IMR-90 (cell line): Measurements from ENCODE around the gene WIPI1. TPM values are rescaled to one million over a fixed set of nuclear protein-coding genes. Genes with fewer than 3 reads are reported as not detected.
A peak's percentile ranks its signal among the peaks of the same experiment; 100 is the strongest.

ENCODE experiments used
- ATAC-seq: fragments of 200-7000 bp; cut with Tn5 transposase; 2 replicates; pipeline ENCODE4 v1.9.1; 2020; ENCODE audit warnings: low read depth, mild to moderate bottlenecking, moderate library complexity
- BruUV-seq: library from RNA; stranded (reverse); fragments of 400-500 nt; replicated peaks from 2 replicates; lab custom pipeline; 2021; lab: Mats Ljungman, UMichigan
- CTCF ChIA-PET: fragments of 300-600 bp; formaldehyde crosslinking; extraction: SDS; loops from one replicate; lab custom pipeline; 2021; ENCODE audit warnings: antibody characterized with exemption; lab: Yijun Ruan, JAX
- POLR2A ChIA-PET: fragments of 300-600 bp; sonication (Branson Sonifier 250); formaldehyde crosslinking; loops from one replicate; lab custom pipeline; 2022; ENCODE audit warnings: antibody characterized with exemption; ENCODE audit not compliant: unreplicated experiment; lab: Charles Lee
- DNase-seq: peaks from one replicate; pipeline ENCODE4 v3.0.0; 2013
- H2AFZ ChIP-seq: replicated peaks from 2 replicates; pipeline ENCODE3; 2013; ENCODE audit warnings: low read length, mild to moderate bottlenecking; ENCODE audit not compliant: poor library complexity
- H2AK5ac ChIP-seq: 2 replicates; pipeline ENCODE4 v1.6.1; 2013; ENCODE audit warnings: low read depth, low read length, inconsistent platforms
- H2AK9ac ChIP-seq: replicated peaks from 2 replicates; pipeline ENCODE3; 2013; ENCODE audit warnings: mild to moderate bottlenecking, low read depth, low read length, moderate library complexity; ENCODE audit not compliant: poor library complexity
- H2BK120ac ChIP-seq: 2 replicates; pipeline ENCODE4 v1.6.1; 2013; ENCODE audit warnings: low read depth, low read length, inconsistent platforms
- H2BK15ac ChIP-seq: 3 replicates; pipeline ENCODE4 v1.6.1; 2013; ENCODE audit warnings: low read depth, low read length, inconsistent platforms
- H2BK20ac ChIP-seq: 2 replicates; pipeline ENCODE4 v1.6.1; 2013; ENCODE audit warnings: low read depth, mild to moderate bottlenecking, inconsistent platforms, low read length, moderate library complexity
- H2BK5ac ChIP-seq: 2 replicates; pipeline ENCODE4 v1.6.1; 2013; ENCODE audit warnings: mild to moderate bottlenecking, low read depth, low read length, inconsistent platforms; ENCODE audit not compliant: poor library complexity, severe bottlenecking
- H3K14ac ChIP-seq: replicated peaks from 2 replicates; pipeline ENCODE4 v1.6.1; 2013; ENCODE audit warnings: low read depth, low read length, inconsistent platforms
- H3K18ac ChIP-seq: 2 replicates; pipeline ENCODE4 v1.6.1; 2013; ENCODE audit warnings: low read depth, low read length, control low read depth
- H3K23ac ChIP-seq: 2 replicates; pipeline ENCODE4 v1.6.1; 2013; ENCODE audit warnings: low read depth, low read length, inconsistent platforms
- H3K27ac ChIP-seq: 2 replicates; pipeline ENCODE4 v1.5.1; 2013; ENCODE audit warnings: mild to moderate bottlenecking, control low read depth, low read length; ENCODE audit not compliant: insufficient read depth
- H3K27me3 ChIP-seq: 2 replicates; pipeline ENCODE4 v1.6.1; 2013; ENCODE audit warnings: low read length; ENCODE audit not compliant: control insufficient read depth, insufficient read depth
- H3K36me3 ChIP-seq: 2 replicates; pipeline ENCODE4 v1.6.1; 2013; ENCODE audit warnings: low read length, mixed read lengths; ENCODE audit not compliant: control insufficient read depth, insufficient read depth
- H3K4ac ChIP-seq: 2 replicates; pipeline ENCODE4 v1.6.1; 2013; ENCODE audit warnings: low read depth, low read length, inconsistent platforms
- H3K4me1 ChIP-seq: 2 replicates; pipeline ENCODE4 v1.6.1; 2013; ENCODE audit warnings: low read length, mixed read lengths; ENCODE audit not compliant: control insufficient read depth, insufficient read depth
- H3K4me2 ChIP-seq: 2 replicates; pipeline ENCODE4 v1.6.1; 2013; ENCODE audit warnings: low read depth, mild to moderate bottlenecking, control low read depth, low read length, moderate library complexity
- H3K4me3 ChIP-seq: 2 replicates; pipeline ENCODE4 v1.5.1; 2013; ENCODE audit warnings: low read depth, mild to moderate bottlenecking, control low read depth, low read length, moderate library complexity; ENCODE audit not compliant: insufficient read depth
- H3K56ac ChIP-seq: 2 replicates; pipeline ENCODE4 v1.6.1; 2013; ENCODE audit warnings: low read length, inconsistent platforms; ENCODE audit not compliant: insufficient read depth; ENCODE audit errors: extremely low read depth
- H3K79me1 ChIP-seq, 2 experiments: 2 replicates each; pipeline ENCODE4 v1.6.1; 2013; ENCODE audit warnings: low read length in 2 of 2, inconsistent platforms in 1 of 2, low read depth in 1 of 2
- H3K9ac ChIP-seq: 2 replicates; pipeline ENCODE4 v1.6.1; 2013; ENCODE audit warnings: low read depth, low read length, control low read depth
- H3K9me1 ChIP-seq: 2 replicates; pipeline ENCODE4 v1.6.1; 2013; ENCODE audit warnings: low read length, inconsistent platforms; ENCODE audit not compliant: insufficient read depth
- H3K9me3 ChIP-seq: 2 replicates; pipeline ENCODE4 v1.6.1; 2013; ENCODE audit warnings: low read length; ENCODE audit not compliant: control insufficient read depth, insufficient read depth
- H4K20me1 ChIP-seq: 2 replicates; pipeline ENCODE4 v1.6.1; 2013; ENCODE audit warnings: low read length, inconsistent platforms; ENCODE audit not compliant: insufficient read depth
- H4K5ac ChIP-seq: 2 replicates; pipeline ENCODE4 v1.6.1; 2013; ENCODE audit warnings: mild to moderate bottlenecking, low read depth, low read length, control low read depth
- H4K8ac ChIP-seq, 2 experiments: 2 replicates each; pipeline ENCODE4 v1.6.1; 2013; ENCODE audit warnings: low read depth in 2 of 2, low read length in 2 of 2, control low read depth in 1 of 2, inconsistent platforms in 1 of 2
- H4K91ac ChIP-seq: 2 replicates; pipeline ENCODE4 v1.6.1; 2013; ENCODE audit warnings: low read depth, low read length, inconsistent platforms; ENCODE audit not compliant: insufficient read depth
- BHLHE40 ChIP-seq: fragments of 150-350 bp; IDR thresholded peaks from 2 replicates; pipeline ENCODE4 v1.6.1; 2016; ENCODE audit warnings: mild to moderate bottlenecking, low read depth, low read length
- CEBPB ChIP-seq: IDR thresholded peaks from 2 replicates; pipeline ENCODE4 v1.6.1; 2012; ENCODE audit warnings: low read depth, low read length, improper control_type of control experiment
- CTCF ChIP-seq: conservative IDR thresholded peaks from 2 replicates; pipeline ENCODE4 v1.5.1; 2012; ENCODE audit warnings: mild to moderate bottlenecking, low read depth, low read length, improper control_type of control experiment
- ELK1 ChIP-seq: fragments of 150-350 bp; IDR thresholded peaks from 2 replicates; pipeline ENCODE4 v1.6.1; 2016; ENCODE audit warnings: low read depth, mild to moderate bottlenecking, low read length, moderate library complexity, borderline replicate concordance
- FOS ChIP-seq: fragments of 150-350 bp; IDR thresholded peaks from 2 replicates; pipeline ENCODE4 v1.6.1; 2016; ENCODE audit warnings: low read depth, low read length
- MAFK ChIP-seq: IDR thresholded peaks from 2 replicates; pipeline ENCODE4 v1.6.1; 2012; ENCODE audit warnings: low read depth, low read length, improper control_type of control experiment
- MXI1 ChIP-seq: IDR thresholded peaks from 2 replicates; pipeline ENCODE4 v1.6.1; 2012; ENCODE audit warnings: low read depth, mild to moderate bottlenecking, low read length, moderate library complexity, borderline replicate concordance
- NFE2L2 ChIP-seq: fragments of 150-350 bp; IDR thresholded peaks from 2 replicates; pipeline ENCODE4 v1.6.1; 2016; ENCODE audit warnings: low read depth, mild to moderate bottlenecking, low read length
- POLR2A ChIP-seq: IDR thresholded peaks from 2 replicates; pipeline ENCODE4 v1.6.1; 2012; ENCODE audit warnings: mild to moderate bottlenecking, low read depth, low read length
- RAD21 ChIP-seq: IDR thresholded peaks from 2 replicates; pipeline ENCODE4 v1.6.1; 2012; ENCODE audit warnings: low read length, improper control_type of control experiment
- RFX5 ChIP-seq: IDR thresholded peaks from 2 replicates; pipeline ENCODE4 v1.8.0; 2012; ENCODE audit warnings: low read depth, mild to moderate bottlenecking, low read length, moderate library complexity
- SMC3 ChIP-seq: fragments of 150-350 bp; IDR thresholded peaks from 2 replicates; pipeline ENCODE4 v1.6.1; 2016; ENCODE audit warnings: low read depth, mild to moderate bottlenecking, antibody characterized with exemption, low read length, moderate library complexity
- USF2 ChIP-seq: fragments of 150-350 bp; IDR thresholded peaks from 2 replicates; pipeline ENCODE4 v1.6.1; 2017; ENCODE audit warnings: mild to moderate bottlenecking, antibody characterized with exemption, low read length, low read depth
- WGBS, 2 experiments: methylation state at CpG; one replicate each; pipeline versions ENCODE4 v1.1.5 to v1.1.7; 2013; ENCODE audit warnings: missing lambda C conversion rate in 2 of 2; ENCODE audit not compliant: insufficient read length in 1 of 2; ENCODE audit errors: extremely low coverage in 2 of 2; 5-methylcytosine and 5-hydroxymethylcytosine counted together
- dilution Hi-C: fragments of 300-500 bp; cut with HindIII; formaldehyde crosslinking; loops from one replicate; pipeline ENCODE4 v1.14.3; 2018; ENCODE audit warnings: low sequenced_read_pairs; ENCODE audit not compliant: unreplicated experiment
- in situ Hi-C: fragments of 300-500 bp; cut with MboI; formaldehyde crosslinking; loops from 3 replicates; pipeline ENCODE4 v1.14.3; 2019; ENCODE audit warnings: low sequenced_read_pairs, inconsistent platforms, mixed read lengths
- intact Hi-C: fragments of 100-400 bp; cut with micrococcal nuclease; formaldehyde crosslinking; loops from 2 replicates; pipeline ENCODE4 v1.10.0; 2022
- polyA plus RNA-seq, 3 experiments: library from polyadenylated mRNA; depleted of rRNA; stranded (reverse); fragments of >200 nt; gene quantifications; 2 replicates each; pipeline ENCODE4 v1.2.3, GENCODE V29; 2012; ENCODE audit warnings: low replicate concordance in 1 of 3
- total RNA-seq: library from RNA; depleted of rRNA; stranded (reverse); fragments of >200 nt; gene quantifications from 2 replicates; pipeline ENCODE4 v1.2.3, GENCODE V29; 2012

WIPI1 gene
- total and polyA plus RNA-seq, 2 of the 4 experiments (the other 2 are of a cell fraction) = 78.6 to 129 TPM

- ChIA-PET POLR2A (interaction anchor here (0.6 kb wide), 1 partner anchor 29 kb away, joined by 10 read pairs; no protein-coding TSS in a partner anchor), CTCF (interaction anchor here (1.1 to 4.3 kb wide), 2 partner anchors 16 to 113 kb away, joined by 3 to 24 read pairs; no protein-coding TSS in a partner anchor)
- Histone ChIP-seq H3K36me3 (no peaks in the 10 kb centered on the region), H3K14ac (peak overlapping the region; percentile 100), H3K9me3 (no peaks in the 10 kb centered on the region), H3K4me3 (no peak overlapping the region), H2BK5ac (peak overlapping the region; percentile 99), H2BK15ac (peak overlapping the region; percentile 71; the same call in 2 of the 3 replicates), H3K79me1 (peaks cover 0 to 4% of the 10 kb centered on the region in 2 experiments; a peak in 1 of 4 replicates), H2BK120ac (peak overlapping the region; percentile 100), H3K4me2 (peak overlapping the region; percentile 77), H2AK9ac (peak overlapping the region; percentile 59), H4K91ac (peak overlapping the region; percentile 95), H3K23ac (peak overlapping the region; percentile 100), H4K20me1 (no peaks in the 10 kb centered on the region), H2AK5ac (peak overlapping the region; percentile 97), H3K27me3 (no peaks in the 10 kb centered on the region), H3K18ac (peak overlapping the region; percentile 92), H3K4ac (peak overlapping the region; percentile 100), H3K9ac (peak overlapping the region; percentile 41), H2AFZ (peak overlapping the region; percentile 89), H3K56ac (peak overlapping the region; percentile 92), H4K5ac (peak overlapping the region; percentile 76), H3K4me1 (peaks cover 25% of the 10 kb centered on the region), H3K9me1 (peaks cover 31% of the 10 kb centered on the region), H2BK20ac (peak overlapping the region; percentile 99), H3K27ac (peak overlapping the region; percentile 94), H4K8ac (peak overlapping the region; percentile 52 to 96)
- DNase-seq (peak; percentile 94), ATAC-seq (peak; percentile 55)
- BruUV-seq = no TSS peak
- intact Hi-C loops (loop anchor here (5.0 kb wide), 2 partner anchors 74 to 91 kb away; partner anchors contain the start of genes ARSG, SLC16A6 and WIPI1), in situ Hi-C loops (no loop called here), dilution Hi-C loops (no loop called here)
- no CpG with 5 or more reads among the region's 16 CpGs for WGBS, 2 experiments
- TF ChIP-seq FOS (peak; percentile 69), CEBPB (peak; percentile 68), USF2 (peak; percentile 70; the same call in 1 of the 2 replicates), SMC3 (peak; percentile 5; the same call in 1 of the 2 replicates), MAFK (no peak), BHLHE40 (peak; percentile 90), RFX5 (no peak), ELK1 (no peak), RAD21 (no peak; the same call in 1 of the 2 replicates), MXI1 (peak; percentile 72), CTCF (no peak), POLR2A (peak; percentile 55; the same call in 1 of the 2 replicates), NFE2L2 (peak; percentile 12; the same call in 1 of the 2 replicates)
Measured at GRCh38 chr17:68383443-68384321, 73.6 kb downstream of the WIPI1 start.
